ENCODE measurements around the gene ST6GALNAC2.

ST6GALNAC2 gene

GRCh38 chr17:76599694-76600460 is 14.2 kb upstream of the ST6GALNAC2 start:
- in situ Hi-C loops (cut with MboI; ENCODE audit: low sequenced_read_pairs) = no loop called here

GRCh38 chr17:76598004-76598439 is 12.4 kb upstream of the ST6GALNAC2 start:
- in situ Hi-C loops (cut with MboI; ENCODE audit: low sequenced_read_pairs) = no loop called here

GRCh38 chr17:76597156-76598003 is 11.7 kb upstream of the ST6GALNAC2 start:
- in situ Hi-C loops (cut with MboI; ENCODE audit: low sequenced_read_pairs) = no loop called here

GRCh38 chr17:76594690-76595089 is 9.0 kb upstream of the ST6GALNAC2 start:
- in situ Hi-C loops (cut with MboI; ENCODE audit: low sequenced_read_pairs) = no loop called here

GRCh38 chr17:76593959-76594358 is 8.3 kb upstream of the ST6GALNAC2 start:
- in situ Hi-C loops (cut with MboI; ENCODE audit: low sequenced_read_pairs) = no loop called here

GRCh38 chr17:76593384-76593826 is 7.7 kb upstream of the ST6GALNAC2 start:
- in situ Hi-C loops (cut with MboI; ENCODE audit: low sequenced_read_pairs) = no loop called here

GRCh38 chr17:76588182-76588581 is 2.5 kb upstream of the ST6GALNAC2 start:
- in situ Hi-C loops (cut with MboI; ENCODE audit: low sequenced_read_pairs) = no loop called here

- in situ Hi-C loops (cut with MboI; ENCODE audit: low sequenced_read_pairs) = no loop called here
These were observed 1.3 kb upstream of the ST6GALNAC2 start for GRCh38 chr17:76586741-76587487.

- in situ Hi-C loops (cut with MboI; ENCODE audit: low sequenced_read_pairs) = no loop called here
These were observed 519 bp downstream of the ST6GALNAC2 start for GRCh38 chr17:76585033-76585648.

- in situ Hi-C loops (cut with MboI; ENCODE audit: low sequenced_read_pairs) = no loop called here
These were observed 1.1 kb downstream of the ST6GALNAC2 start for GRCh38 chr17:76584427-76585032.

- in situ Hi-C loops (cut with MboI; ENCODE audit: low sequenced_read_pairs) = no loop called here
These were observed 3.0 kb downstream of the ST6GALNAC2 start for GRCh38 chr17:76582660-76583059.

- in situ Hi-C loops (cut with MboI; ENCODE audit: low sequenced_read_pairs) = no loop called here
These were observed 4.1 kb downstream of the ST6GALNAC2 start for GRCh38 chr17:76581515-76581914.

- in situ Hi-C loops (cut with MboI; ENCODE audit: low sequenced_read_pairs) = no loop called here
These were observed 6.4 kb downstream of the ST6GALNAC2 start for GRCh38 chr17:76579281-76579680.

GRCh38 chr17:76578376-76578775 is 7.3 kb downstream of the ST6GALNAC2 start:
- in situ Hi-C loops (cut with MboI; ENCODE audit: low sequenced_read_pairs) = no loop called here

GRCh38 chr17:76577876-76578275 is 7.8 kb downstream of the ST6GALNAC2 start:
- in situ Hi-C loops (cut with MboI; ENCODE audit: low sequenced_read_pairs) = no loop called here

GRCh38 chr17:76576189-76576588 is 9.5 kb downstream of the ST6GALNAC2 start:
- in situ Hi-C loops (cut with MboI; ENCODE audit: low sequenced_read_pairs) = no loop called here

- in situ Hi-C loops (cut with MboI; ENCODE audit: low sequenced_read_pairs) = no loop called here
These were observed 10.1 kb downstream of the ST6GALNAC2 start for GRCh38 chr17:76575570-76575969.

GRCh38 chr17:76574166-76574565 is 11.5 kb downstream of the ST6GALNAC2 start:
- in situ Hi-C loops (cut with MboI; ENCODE audit: low sequenced_read_pairs) = no loop called here

- in situ Hi-C loops (cut with MboI; ENCODE audit: low sequenced_read_pairs) = no loop called here
These were observed 12.6 kb downstream of the ST6GALNAC2 start for GRCh38 chr17:76573096-76573495.

GRCh38 chr17:76572201-76572910 is 13.3 kb downstream of the ST6GALNAC2 start:
- in situ Hi-C loops (cut with MboI; ENCODE audit: low sequenced_read_pairs) = no loop called here

Data from HL-60/S4 (cell line).